IMR-90 (cell line): ENCODE data around the gene OR8S1. TPM values are rescaled to one million over a fixed set of nuclear protein-coding genes. Genes with fewer than 3 reads are reported as not detected.

ENCODE experiments used
- ATAC-seq: fragments of 200-7000 bp; cut with Tn5 transposase; 2 replicates; pipeline ENCODE4 v1.9.1; 2020; ENCODE audit warnings: low read depth, mild to moderate bottlenecking, moderate library complexity
- BruUV-seq: library from RNA; stranded (reverse); fragments of 400-500 nt; replicated peaks from 2 replicates; lab custom pipeline; 2021; lab: Mats Ljungman, UMichigan
- CTCF ChIA-PET: fragments of 300-600 bp; formaldehyde crosslinking; extraction: SDS; loops from one replicate; lab custom pipeline; 2021; ENCODE audit warnings: antibody characterized with exemption; lab: Yijun Ruan, JAX
- POLR2A ChIA-PET: fragments of 300-600 bp; sonication (Branson Sonifier 250); formaldehyde crosslinking; loops from one replicate; lab custom pipeline; 2022; ENCODE audit warnings: antibody characterized with exemption; ENCODE audit not compliant: unreplicated experiment; lab: Charles Lee
- DNase-seq: peaks from one replicate; pipeline ENCODE4 v3.0.0; 2013
- H2AFZ ChIP-seq: replicated peaks from 2 replicates; pipeline ENCODE3; 2013; ENCODE audit warnings: low read length, mild to moderate bottlenecking; ENCODE audit not compliant: poor library complexity
- H2AK5ac ChIP-seq: 2 replicates; pipeline ENCODE4 v1.6.1; 2013; ENCODE audit warnings: low read depth, low read length, inconsistent platforms
- H2AK9ac ChIP-seq: replicated peaks from 2 replicates; pipeline ENCODE3; 2013; ENCODE audit warnings: mild to moderate bottlenecking, low read depth, low read length, moderate library complexity; ENCODE audit not compliant: poor library complexity
- H2BK120ac ChIP-seq: 2 replicates; pipeline ENCODE4 v1.6.1; 2013; ENCODE audit warnings: low read depth, low read length, inconsistent platforms
- H2BK15ac ChIP-seq: 3 replicates; pipeline ENCODE4 v1.6.1; 2013; ENCODE audit warnings: low read depth, low read length, inconsistent platforms
- H2BK20ac ChIP-seq: 2 replicates; pipeline ENCODE4 v1.6.1; 2013; ENCODE audit warnings: low read depth, mild to moderate bottlenecking, inconsistent platforms, low read length, moderate library complexity
- H2BK5ac ChIP-seq: 2 replicates; pipeline ENCODE4 v1.6.1; 2013; ENCODE audit warnings: mild to moderate bottlenecking, low read depth, low read length, inconsistent platforms; ENCODE audit not compliant: poor library complexity, severe bottlenecking
- H3K14ac ChIP-seq: replicated peaks from 2 replicates; pipeline ENCODE4 v1.6.1; 2013; ENCODE audit warnings: low read depth, low read length, inconsistent platforms
- H3K18ac ChIP-seq: 2 replicates; pipeline ENCODE4 v1.6.1; 2013; ENCODE audit warnings: low read depth, low read length, control low read depth
- H3K23ac ChIP-seq: 2 replicates; pipeline ENCODE4 v1.6.1; 2013; ENCODE audit warnings: low read depth, low read length, inconsistent platforms
- H3K27ac ChIP-seq: 2 replicates; pipeline ENCODE4 v1.5.1; 2013; ENCODE audit warnings: mild to moderate bottlenecking, control low read depth, low read length; ENCODE audit not compliant: insufficient read depth
- H3K27me3 ChIP-seq: 2 replicates; pipeline ENCODE4 v1.6.1; 2013; ENCODE audit warnings: low read length; ENCODE audit not compliant: control insufficient read depth, insufficient read depth
- H3K36me3 ChIP-seq: 2 replicates; pipeline ENCODE4 v1.6.1; 2013; ENCODE audit warnings: low read length, mixed read lengths; ENCODE audit not compliant: control insufficient read depth, insufficient read depth
- H3K4ac ChIP-seq: 2 replicates; pipeline ENCODE4 v1.6.1; 2013; ENCODE audit warnings: low read depth, low read length, inconsistent platforms
- H3K4me1 ChIP-seq: 2 replicates; pipeline ENCODE4 v1.6.1; 2013; ENCODE audit warnings: low read length, mixed read lengths; ENCODE audit not compliant: control insufficient read depth, insufficient read depth
- H3K4me2 ChIP-seq: 2 replicates; pipeline ENCODE4 v1.6.1; 2013; ENCODE audit warnings: low read depth, mild to moderate bottlenecking, control low read depth, low read length, moderate library complexity
- H3K4me3 ChIP-seq: 2 replicates; pipeline ENCODE4 v1.5.1; 2013; ENCODE audit warnings: low read depth, mild to moderate bottlenecking, control low read depth, low read length, moderate library complexity; ENCODE audit not compliant: insufficient read depth
- H3K56ac ChIP-seq: 2 replicates; pipeline ENCODE4 v1.6.1; 2013; ENCODE audit warnings: low read length, inconsistent platforms; ENCODE audit not compliant: insufficient read depth; ENCODE audit errors: extremely low read depth
- H3K79me1 ChIP-seq, 2 experiments: 2 replicates each; pipeline ENCODE4 v1.6.1; 2013; ENCODE audit warnings: low read length in 2 of 2, inconsistent platforms in 1 of 2, low read depth in 1 of 2
- H3K9ac ChIP-seq: 2 replicates; pipeline ENCODE4 v1.6.1; 2013; ENCODE audit warnings: low read depth, low read length, control low read depth
- H3K9me1 ChIP-seq: 2 replicates; pipeline ENCODE4 v1.6.1; 2013; ENCODE audit warnings: low read length, inconsistent platforms; ENCODE audit not compliant: insufficient read depth
- H3K9me3 ChIP-seq: 2 replicates; pipeline ENCODE4 v1.6.1; 2013; ENCODE audit warnings: low read length; ENCODE audit not compliant: control insufficient read depth, insufficient read depth
- H4K20me1 ChIP-seq: 2 replicates; pipeline ENCODE4 v1.6.1; 2013; ENCODE audit warnings: low read length, inconsistent platforms; ENCODE audit not compliant: insufficient read depth
- H4K5ac ChIP-seq: 2 replicates; pipeline ENCODE4 v1.6.1; 2013; ENCODE audit warnings: mild to moderate bottlenecking, low read depth, low read length, control low read depth
- H4K8ac ChIP-seq, 2 experiments: 2 replicates each; pipeline ENCODE4 v1.6.1; 2013; ENCODE audit warnings: low read depth in 2 of 2, low read length in 2 of 2, control low read depth in 1 of 2, inconsistent platforms in 1 of 2
- H4K91ac ChIP-seq: 2 replicates; pipeline ENCODE4 v1.6.1; 2013; ENCODE audit warnings: low read depth, low read length, inconsistent platforms; ENCODE audit not compliant: insufficient read depth
- BHLHE40 ChIP-seq: fragments of 150-350 bp; IDR thresholded peaks from 2 replicates; pipeline ENCODE4 v1.6.1; 2016; ENCODE audit warnings: mild to moderate bottlenecking, low read depth, low read length
- CEBPB ChIP-seq: IDR thresholded peaks from 2 replicates; pipeline ENCODE4 v1.6.1; 2012; ENCODE audit warnings: low read depth, low read length, improper control_type of control experiment
- CHD1 ChIP-seq: IDR thresholded peaks from 2 replicates; pipeline ENCODE4 v1.6.1; 2012; ENCODE audit warnings: low read depth, low read length, improper control_type of control experiment
- FOS ChIP-seq: fragments of 150-350 bp; IDR thresholded peaks from 2 replicates; pipeline ENCODE4 v1.6.1; 2016; ENCODE audit warnings: low read depth, low read length
- MAZ ChIP-seq: IDR thresholded peaks from 2 replicates; pipeline ENCODE4 v1.6.1; 2012; ENCODE audit warnings: low read depth, mild to moderate bottlenecking, low read length, improper control_type of control experiment, moderate library complexity, borderline replicate concordance
- MXI1 ChIP-seq: IDR thresholded peaks from 2 replicates; pipeline ENCODE4 v1.6.1; 2012; ENCODE audit warnings: low read depth, mild to moderate bottlenecking, low read length, moderate library complexity, borderline replicate concordance
- NFE2L2 ChIP-seq: fragments of 150-350 bp; IDR thresholded peaks from 2 replicates; pipeline ENCODE4 v1.6.1; 2016; ENCODE audit warnings: low read depth, mild to moderate bottlenecking, low read length
- POLR2A ChIP-seq: IDR thresholded peaks from 2 replicates; pipeline ENCODE4 v1.6.1; 2012; ENCODE audit warnings: mild to moderate bottlenecking, low read depth, low read length
- RAD21 ChIP-seq: IDR thresholded peaks from 2 replicates; pipeline ENCODE4 v1.6.1; 2012; ENCODE audit warnings: low read length, improper control_type of control experiment
- RCOR1 ChIP-seq: IDR thresholded peaks from 2 replicates; pipeline ENCODE4 v1.6.1; 2012; ENCODE audit warnings: mild to moderate bottlenecking, low read length, improper control_type of control experiment; ENCODE audit not compliant: insufficient replicate concordance
- RFX5 ChIP-seq: IDR thresholded peaks from 2 replicates; pipeline ENCODE4 v1.8.0; 2012; ENCODE audit warnings: low read depth, mild to moderate bottlenecking, low read length, moderate library complexity
- SMC3 ChIP-seq: fragments of 150-350 bp; IDR thresholded peaks from 2 replicates; pipeline ENCODE4 v1.6.1; 2016; ENCODE audit warnings: low read depth, mild to moderate bottlenecking, antibody characterized with exemption, low read length, moderate library complexity
- whole genome bisulfite sequencing, 2 experiments: methylation state at CpG; one replicate each; pipeline versions ENCODE4 v1.1.5 to v1.1.7; 2013; ENCODE audit warnings: missing lambda C conversion rate in 2 of 2; ENCODE audit not compliant: insufficient read length in 1 of 2; ENCODE audit errors: extremely low coverage in 2 of 2; 5-methylcytosine and 5-hydroxymethylcytosine counted together
- dilution Hi-C: fragments of 300-500 bp; cut with HindIII; formaldehyde crosslinking; loops from one replicate; pipeline ENCODE4 v1.14.3; 2018; ENCODE audit warnings: low sequenced_read_pairs; ENCODE audit not compliant: unreplicated experiment
- in situ Hi-C: fragments of 300-500 bp; cut with MboI; formaldehyde crosslinking; loops from 3 replicates; pipeline ENCODE4 v1.14.3; 2019; ENCODE audit warnings: low sequenced_read_pairs, inconsistent platforms, mixed read lengths
- intact Hi-C: fragments of 100-400 bp; cut with micrococcal nuclease; formaldehyde crosslinking; loops from 2 replicates; pipeline ENCODE4 v1.10.0; 2022
- polyA plus RNA-seq, 3 experiments: library from polyadenylated mRNA; depleted of rRNA; stranded (reverse); fragments of >200 nt; gene quantifications; 2 replicates each; pipeline ENCODE4 v1.2.3, GENCODE V29; 2012; ENCODE audit warnings: low replicate concordance in 1 of 3
- total RNA-seq: library from RNA; depleted of rRNA; stranded (reverse); fragments of >200 nt; gene quantifications from 2 replicates; pipeline ENCODE4 v1.2.3, GENCODE V29; 2012
- TF ChIP-seq, protein P1 (sequence below): conservative IDR thresholded peaks from 2 replicates; pipeline ENCODE4 v1.5.1; 2012; ENCODE audit warnings: mild to moderate bottlenecking, low read depth, low read length, improper control_type of control experiment
- TF ChIP-seq, protein P2 (sequence below): fragments of 150-350 bp; IDR thresholded peaks from 2 replicates; pipeline ENCODE4 v1.6.1; 2016; ENCODE audit warnings: low read depth, mild to moderate bottlenecking, low read length, moderate library complexity, borderline replicate concordance

Gene OR8S1
- total and polyA plus RNA-seq, 2 of the 4 experiments (the other 2 are of a cell fraction), result not detected

GRCh38 chr12:48542300-48542928, 17.0 kb downstream of the OR8S1 start:
- H3K27ac ChIP-seq, result no peak overlapping the region
- TF ChIP-seq SMC3, result peak; percentile 62
- no peak for TF ChIP-seq CHD1
- TF ChIP-seq RCOR1, result no peak
- TF ChIP-seq, protein P1, sequence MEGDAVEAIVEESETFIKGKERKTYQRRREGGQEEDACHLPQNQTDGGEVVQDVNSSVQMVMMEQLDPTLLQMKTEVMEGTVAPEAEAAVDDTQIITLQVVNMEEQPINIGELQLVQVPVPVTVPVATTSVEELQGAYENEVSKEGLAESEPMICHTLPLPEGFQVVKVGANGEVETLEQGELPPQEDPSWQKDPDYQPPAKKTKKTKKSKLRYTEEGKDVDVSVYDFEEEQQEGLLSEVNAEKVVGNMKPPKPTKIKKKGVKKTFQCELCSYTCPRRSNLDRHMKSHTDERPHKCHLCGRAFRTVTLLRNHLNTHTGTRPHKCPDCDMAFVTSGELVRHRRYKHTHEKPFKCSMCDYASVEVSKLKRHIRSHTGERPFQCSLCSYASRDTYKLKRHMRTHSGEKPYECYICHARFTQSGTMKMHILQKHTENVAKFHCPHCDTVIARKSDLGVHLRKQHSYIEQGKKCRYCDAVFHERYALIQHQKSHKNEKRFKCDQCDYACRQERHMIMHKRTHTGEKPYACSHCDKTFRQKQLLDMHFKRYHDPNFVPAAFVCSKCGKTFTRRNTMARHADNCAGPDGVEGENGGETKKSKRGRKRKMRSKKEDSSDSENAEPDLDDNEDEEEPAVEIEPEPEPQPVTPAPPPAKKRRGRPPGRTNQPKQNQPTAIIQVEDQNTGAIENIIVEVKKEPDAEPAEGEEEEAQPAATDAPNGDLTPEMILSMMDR, result peak; percentile 62
- TF ChIP-seq FOS, result no peak
- no peak for TF ChIP-seq NFE2L2
- peak; percentile 66 for TF ChIP-seq RAD21
- no peak for TF ChIP-seq CEBPB
- TF ChIP-seq BHLHE40, result no peak
- TF ChIP-seq POLR2A, result no peak
- no peak for TF ChIP-seq RFX5
- no peak for TF ChIP-seq MXI1
- TF ChIP-seq, protein P2, sequence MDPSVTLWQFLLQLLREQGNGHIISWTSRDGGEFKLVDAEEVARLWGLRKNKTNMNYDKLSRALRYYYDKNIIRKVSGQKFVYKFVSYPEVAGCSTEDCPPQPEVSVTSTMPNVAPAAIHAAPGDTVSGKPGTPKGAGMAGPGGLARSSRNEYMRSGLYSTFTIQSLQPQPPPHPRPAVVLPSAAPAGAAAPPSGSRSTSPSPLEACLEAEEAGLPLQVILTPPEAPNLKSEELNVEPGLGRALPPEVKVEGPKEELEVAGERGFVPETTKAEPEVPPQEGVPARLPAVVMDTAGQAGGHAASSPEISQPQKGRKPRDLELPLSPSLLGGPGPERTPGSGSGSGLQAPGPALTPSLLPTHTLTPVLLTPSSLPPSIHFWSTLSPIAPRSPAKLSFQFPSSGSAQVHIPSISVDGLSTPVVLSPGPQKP, result no peak
- TF ChIP-seq MAZ, result no peak
- peaks cover 4% of the 10 kb centered on the region; the same call in 1 of the 2 replicates for H3K27me3 ChIP-seq
- no peak overlapping the region for H3K14ac ChIP-seq
- no peak overlapping the region for H2AFZ ChIP-seq
- H3K4ac ChIP-seq, result no peak overlapping the region
- dilution Hi-C loops (no loop called here), intact Hi-C loops (loop anchor here (1.0 kb wide), 1 partner anchor 76 kb away; no protein-coding TSS in a partner anchor), in situ Hi-C loops (loop anchor here (5.0 to 25.0 kb wide), 2 partner anchors 75 to 245 kb away; partner anchors contain the start of gene ADCY6)
- peak; percentile 31 for DNase-seq
- H3K9me3 ChIP-seq, result no peaks in the 10 kb centered on the region
- no peak overlapping the region for H3K18ac ChIP-seq
- H2BK120ac ChIP-seq, result no peak overlapping the region
- no peak overlapping the region for H4K5ac ChIP-seq
- no peaks in the 10 kb centered on the region for H3K36me3 ChIP-seq
- H3K79me1 ChIP-seq, result no peaks in the 10 kb centered on the region
- no peak overlapping the region for H3K4me2 ChIP-seq
- no peaks in the 10 kb centered on the region for H3K9me1 ChIP-seq
- CTCF ChIA-PET, result interaction anchor here (0.5 to 2.5 kb wide), 3 partner anchors 32 to 254 kb away, joined by 3 to 10 read pairs (median 3); no protein-coding TSS in a partner anchor
- no peaks in the 10 kb centered on the region for H3K4me1 ChIP-seq
- no peak overlapping the region for H2AK5ac ChIP-seq
- no peak overlapping the region for H3K4me3 ChIP-seq
- H2AK9ac ChIP-seq, result no peak overlapping the region
- H4K20me1 ChIP-seq, result no peaks in the 10 kb centered on the region
- H3K56ac ChIP-seq, result no peak overlapping the region
- no peak overlapping the region for H2BK20ac ChIP-seq
- no peak overlapping the region for H4K91ac ChIP-seq
- 20% methylated on average over 1 of the region's 8 CpGs; no CpG with 5 or more reads in 1 of the 2 experiments for whole genome bisulfite sequencing, 2 experiments
- no peak overlapping the region for H2BK15ac ChIP-seq
- H3K23ac ChIP-seq, result no peak overlapping the region
- BruUV-seq, result no TSS peak
- no peak overlapping the region for H4K8ac ChIP-seq
- no peak overlapping the region for H3K9ac ChIP-seq
- H2BK5ac ChIP-seq, result no peak overlapping the region
- ATAC-seq, result peak; percentile 84
- POLR2A ChIA-PET, result no interaction called here
